ENCODE measurements around the gene SLC2A1.

The SLC2A1 gene

GRCh38 chr1:42958488-42959319, at the start of gene SLC2A1:
Gene SLC2A1, minus strand, starts transcription at chr1:42958868. Its CDS starts 217 bp downstream, at chr1:42958651.
- DNase-seq, result peak; percentile 88

GRCh38 chr1:43007377-43008114, 48.9 kb upstream of the SLC2A1 start:
- no peak for DNase-seq

GRCh38 chr1:43005460-43006361, 47.0 kb upstream of the SLC2A1 start:
- no peak for DNase-seq

- no peak for DNase-seq
These were observed 46.2 kb upstream of the SLC2A1 start for GRCh38 chr1:43004587-43005459.

GRCh38 chr1:43002766-43003165, 44.1 kb upstream of the SLC2A1 start:
- no peak for DNase-seq

GRCh38 chr1:43002116-43002515, 43.4 kb upstream of the SLC2A1 start:
- DNase-seq, result no peak

GRCh38 chr1:43001434-43001833, 42.8 kb upstream of the SLC2A1 start:
- no peak for DNase-seq

- no peak for DNase-seq
These were observed 41.6 kb upstream of the SLC2A1 start for GRCh38 chr1:43000271-43000670.

GRCh38 chr1:42999308-42999707, 40.6 kb upstream of the SLC2A1 start:
- DNase-seq, result no peak

- no peak for DNase-seq
These were observed 39.7 kb upstream of the SLC2A1 start for GRCh38 chr1:42998386-42998785.

GRCh38 chr1:42996384-42996970, 37.8 kb upstream of the SLC2A1 start:
- DNase-seq, result no peak

- DNase-seq, result peak; percentile 85
These were observed 35.0 kb upstream of the SLC2A1 start for GRCh38 chr1:42993502-42994136.

- DNase-seq, result no peak
These were observed 33.4 kb upstream of the SLC2A1 start for GRCh38 chr1:42992054-42992571.

GRCh38 chr1:42990757-42991346, 32.2 kb upstream of the SLC2A1 start:
- DNase-seq, result no peak

- no peak for DNase-seq
These were observed 25.0 kb upstream of the SLC2A1 start for GRCh38 chr1:42983693-42984092.

- no peak for DNase-seq
These were observed 24.6 kb upstream of the SLC2A1 start for GRCh38 chr1:42983253-42983652.

GRCh38 chr1:42982641-42983040, 24.0 kb upstream of the SLC2A1 start:
- no peak for DNase-seq

GRCh38 chr1:42981871-42982270, 23.2 kb upstream of the SLC2A1 start:
- peak; percentile 3 for DNase-seq

- no peak for DNase-seq
These were observed 22.7 kb upstream of the SLC2A1 start for GRCh38 chr1:42981255-42981805.
